HG03571 (cell line): Measurements from ENCODE around the gene EMX2.

Experiments used
- ATAC-seq: cut with Tn5 transposase; IDR thresholded peaks from one replicate; pipeline ENCODE4 v1.9.1; 2021; ENCODE audit not compliant: unreplicated experiment

The EMX2 gene

GRCh38 chr10:117531371-117532002 lies 11.1 kb upstream of the EMX2 start:
- no peak for ATAC-seq

- no peak for ATAC-seq
Observed at GRCh38 chr10:117532003-117532385, 10.6 kb upstream of the EMX2 start.

- ATAC-seq: no peak
Observed at GRCh38 chr10:117532451-117533107, 10.0 kb upstream of the EMX2 start.

- ATAC-seq: no peak
Observed at GRCh38 chr10:117533507-117534281, 8.9 kb upstream of the EMX2 start.

GRCh38 chr10:117534321-117535297 lies 7.9 kb upstream of the EMX2 start:
- ATAC-seq: no peak

- no peak for ATAC-seq
Observed at GRCh38 chr10:117535298-117536071, 7.1 kb upstream of the EMX2 start.

- ATAC-seq: no peak
Observed at GRCh38 chr10:117536072-117536865, 6.3 kb upstream of the EMX2 start.

GRCh38 chr10:117536866-117537435 lies 5.6 kb upstream of the EMX2 start:
- no peak for ATAC-seq

- ATAC-seq: no peak
Observed at GRCh38 chr10:117537436-117537903, 5.1 kb upstream of the EMX2 start.

GRCh38 chr10:117537904-117538524 lies 4.5 kb upstream of the EMX2 start:
- ATAC-seq: no peak

GRCh38 chr10:117539361-117539773 lies 3.2 kb upstream of the EMX2 start:
- no peak for ATAC-seq

GRCh38 chr10:117539903-117540639 lies 2.5 kb upstream of the EMX2 start:
- ATAC-seq: no peak

- ATAC-seq: no peak
Observed at GRCh38 chr10:117540640-117541404, 1.7 kb upstream of the EMX2 start.

- ATAC-seq: no peak
Observed at GRCh38 chr10:117541405-117541908, 1.1 kb upstream of the EMX2 start.

- no peak for ATAC-seq
Observed at GRCh38 chr10:117541909-117542705, 439 bp upstream of the EMX2 start.
